Kidney epithelial cell (primary cell): Measurements from ENCODE around the gene ATF2. TPM values are rescaled to one million over a fixed set of nuclear protein-coding genes. Genes with fewer than 3 reads are reported as not detected.
A peak's percentile ranks its signal among the peaks of the same experiment; 100 is the strongest.

Experiments used
- DNase-seq: peaks from one replicate; pipeline ENCODE4 v3.0.0-alpha.2; 2010; ENCODE audit warnings: low read depth
- H3K27me3 ChIP-seq: 2 replicates; pipeline ENCODE4 v1.6.0; 2011; ENCODE audit warnings: low read length; ENCODE audit not compliant: control insufficient read depth, insufficient read depth
- H3K36me3 ChIP-seq: 2 replicates; pipeline ENCODE4 v1.5.1; 2011; ENCODE audit warnings: low read length; ENCODE audit not compliant: control insufficient read depth, insufficient read depth
- H3K4me3 ChIP-seq: 2 replicates; pipeline ENCODE4 v1.5.1; 2011; ENCODE audit warnings: low read depth, mild to moderate bottlenecking, control low read depth, low read length
- CTCF ChIP-seq: IDR thresholded peaks from 2 replicates; pipeline ENCODE4 v1.5.1; 2011; ENCODE audit warnings: mild to moderate bottlenecking, moderate library complexity, low read length, control low read depth, inconsistent platforms; ENCODE audit not compliant: insufficient read depth, poor library complexity, severe bottlenecking
- total RNA-seq: library from RNA; depleted of rRNA; stranded (reverse); fragments of >200 nt; gene quantifications from 2 replicates; pipeline ENCODE4 v1.2.3, GENCODE V29; 2015

Gene ATF2
- total RNA-seq, 1 donor from 2014 or later, result 35.1 TPM

- no peaks in the 10 kb centered on the region for H3K27me3 ChIP-seq
- no peak for DNase-seq
- H3K36me3 ChIP-seq, result no peaks in the 10 kb centered on the region
- no peak for TF ChIP-seq CTCF
- H3K4me3 ChIP-seq, result no peak overlapping the region
Observed at GRCh38 chr2:175195012-175195411, 27.0 kb upstream of the ATF2 start.

GRCh38 chr2:175188761-175189160 is 20.8 kb upstream of the ATF2 start:
- no peak for DNase-seq
- Histone ChIP-seq H3K4me3 (no peak overlapping the region), H3K36me3 (no peaks in the 10 kb centered on the region), H3K27me3 (no peaks in the 10 kb centered on the region)
- no peak for TF ChIP-seq CTCF

GRCh38 chr2:175187378-175187777 is 19.4 kb upstream of the ATF2 start:
- TF ChIP-seq CTCF, result peak; percentile 23
- H3K36me3 ChIP-seq, result no peaks in the 10 kb centered on the region
- H3K4me3 ChIP-seq, result no peak overlapping the region
- no peak for DNase-seq
- H3K27me3 ChIP-seq, result no peaks in the 10 kb centered on the region

- TF ChIP-seq CTCF, result no peak
- DNase-seq, result no peak
- H3K36me3 ChIP-seq, result no peaks in the 10 kb centered on the region
- H3K4me3 ChIP-seq, result no peak overlapping the region
- no peaks in the 10 kb centered on the region for H3K27me3 ChIP-seq
Observed at GRCh38 chr2:175183674-175184073, 15.7 kb upstream of the ATF2 start.

GRCh38 chr2:175181877-175182308 is 13.9 kb upstream of the ATF2 start:
- peak overlapping the region; percentile 88 for H3K4me3 ChIP-seq
- H3K27me3 ChIP-seq, result no peaks in the 10 kb centered on the region
- TF ChIP-seq CTCF, result no peak
- H3K36me3 ChIP-seq, result no peaks in the 10 kb centered on the region
- no peak for DNase-seq

- DNase-seq, result peak; percentile 83
- peak within 1 kb of the TSS; percentile 88 for H3K4me3 ChIP-seq
- TF ChIP-seq CTCF, result no peak
- H3K36me3 ChIP-seq, result no peaks in the 10 kb centered on the region
- H3K27me3 ChIP-seq, result no peaks in the 10 kb centered on the region
Observed at GRCh38 chr2:175181104-175181876, 13.3 kb upstream of the ATF2 start, which contains the start of gene ATP5MC3. ATP5MC3 (minus strand) TSS chr2:175181710; CDS start chr2:175181393, 317 bp downstream.
